LHCN-M2 (cell line): ENCODE measurements around the gene ZNF526. TPM values are rescaled to one million over a fixed set of nuclear protein-coding genes. Genes with fewer than 3 reads are reported as not detected.
A peak's percentile ranks its signal among the peaks of the same experiment; 100 is the strongest.

ENCODE experiments used
- DNase-seq: peaks from one replicate; pipeline ENCODE4 v3.0.0-alpha.2; 2012; ENCODE audit warnings: low read depth
- total RNA-seq: library from RNA; depleted of rRNA; stranded (reverse); fragments of >200 nt; gene quantifications from 2 replicates; pipeline ENCODE4 v1.2.3, GENCODE V29; 2014

The ZNF526 gene
- total RNA-seq, 1 experiment from 2014 or later: 7.2 TPM

DNA sequence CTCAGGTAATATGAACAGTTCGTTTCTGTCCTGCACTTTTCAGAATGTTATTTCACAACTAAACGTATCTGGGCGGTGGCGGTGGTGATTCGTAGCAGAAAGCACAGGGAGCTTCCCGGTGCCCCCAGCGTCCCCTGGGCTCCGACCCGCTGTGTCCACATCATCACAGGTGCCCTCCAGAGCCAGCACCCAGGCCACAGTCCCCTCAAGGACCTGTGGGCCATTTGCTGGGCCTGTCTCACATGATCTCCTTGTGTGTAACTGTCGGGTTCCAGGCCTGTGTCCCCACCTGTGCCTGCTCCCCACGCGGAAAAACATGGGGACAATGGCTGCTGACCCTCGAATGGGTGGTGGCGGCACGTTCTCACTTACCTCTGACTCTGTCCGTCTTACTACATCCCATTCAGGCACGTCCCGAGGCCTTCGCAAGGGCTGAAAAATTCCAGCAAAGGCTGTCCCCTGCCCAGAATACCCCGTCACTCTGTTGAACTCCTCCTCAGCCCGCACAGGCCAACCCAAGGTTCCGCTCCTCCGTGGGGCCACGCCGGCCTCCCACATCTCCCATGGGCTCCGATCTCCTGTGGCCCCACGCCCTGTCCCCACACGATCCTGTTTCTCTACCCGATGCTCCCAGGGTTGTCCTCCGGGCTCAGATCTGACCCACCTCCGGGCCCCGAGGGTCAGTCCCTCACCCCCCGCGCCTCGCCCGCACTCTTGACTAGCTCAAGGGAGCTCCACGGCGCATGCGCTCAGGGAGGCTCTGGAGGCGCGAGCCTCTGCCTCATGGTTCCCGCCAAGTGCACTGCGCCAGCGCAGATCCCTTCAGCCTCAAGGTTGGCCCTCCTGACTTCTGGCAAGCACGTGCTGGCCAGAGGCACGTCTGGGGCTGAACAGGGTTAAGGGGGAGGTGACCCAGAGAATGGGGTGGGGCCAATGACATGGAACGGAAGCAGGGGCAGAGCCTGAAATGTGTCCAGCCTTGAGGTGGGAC lies 23.8 kb upstream of the ZNF526 start:
- no peak for DNase-seq

- DNase-seq: no peak
These were observed 22.7 kb upstream of the ZNF526 start for GRCh38 chr19:42197375-42197817.

DNA sequence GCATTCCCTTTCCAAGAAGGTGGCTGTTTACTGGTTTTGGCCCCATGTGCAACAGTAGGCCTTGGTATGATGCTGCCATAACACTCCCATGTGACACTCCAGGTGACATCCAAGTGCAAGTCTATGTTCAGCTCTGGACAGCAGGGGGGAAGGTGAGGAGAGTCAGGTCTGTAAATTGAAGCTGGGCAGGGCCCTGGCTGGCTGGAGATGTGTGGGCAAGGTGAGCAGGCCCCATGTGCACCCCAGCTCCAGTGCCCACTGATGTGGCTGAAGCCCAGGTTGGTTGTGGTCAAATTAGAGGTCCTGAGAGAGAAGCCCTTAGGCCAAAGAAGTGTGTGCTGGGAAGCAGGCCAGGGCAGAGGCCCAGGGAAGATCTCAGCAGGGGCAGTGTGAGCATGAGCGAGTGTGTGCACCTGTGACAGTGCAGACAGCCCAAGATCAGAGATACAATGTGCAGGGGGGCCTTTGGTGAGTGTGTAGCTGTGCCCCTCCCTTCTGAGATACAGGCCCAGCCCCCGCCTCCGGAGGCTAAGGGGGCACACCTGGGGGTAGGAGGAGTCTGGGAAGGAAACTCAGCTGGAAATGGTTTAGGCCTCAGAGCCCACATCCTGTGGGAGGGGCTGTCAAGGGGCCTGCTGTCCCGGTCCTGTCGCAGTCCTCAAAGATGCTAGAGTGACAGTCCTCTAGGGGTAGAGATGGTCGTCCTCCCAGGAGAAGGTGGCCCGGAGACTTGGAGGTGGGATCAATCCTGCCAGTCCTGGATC lies 21.3 kb upstream of the ZNF526 start:
- DNase-seq: no peak

- DNase-seq: no peak
These were observed 20.5 kb upstream of the ZNF526 start for GRCh38 chr19:42199440-42200115.

- DNase-seq: no peak
These were observed 19.9 kb upstream of the ZNF526 start for GRCh38 chr19:42200116-42200715.

DNA sequence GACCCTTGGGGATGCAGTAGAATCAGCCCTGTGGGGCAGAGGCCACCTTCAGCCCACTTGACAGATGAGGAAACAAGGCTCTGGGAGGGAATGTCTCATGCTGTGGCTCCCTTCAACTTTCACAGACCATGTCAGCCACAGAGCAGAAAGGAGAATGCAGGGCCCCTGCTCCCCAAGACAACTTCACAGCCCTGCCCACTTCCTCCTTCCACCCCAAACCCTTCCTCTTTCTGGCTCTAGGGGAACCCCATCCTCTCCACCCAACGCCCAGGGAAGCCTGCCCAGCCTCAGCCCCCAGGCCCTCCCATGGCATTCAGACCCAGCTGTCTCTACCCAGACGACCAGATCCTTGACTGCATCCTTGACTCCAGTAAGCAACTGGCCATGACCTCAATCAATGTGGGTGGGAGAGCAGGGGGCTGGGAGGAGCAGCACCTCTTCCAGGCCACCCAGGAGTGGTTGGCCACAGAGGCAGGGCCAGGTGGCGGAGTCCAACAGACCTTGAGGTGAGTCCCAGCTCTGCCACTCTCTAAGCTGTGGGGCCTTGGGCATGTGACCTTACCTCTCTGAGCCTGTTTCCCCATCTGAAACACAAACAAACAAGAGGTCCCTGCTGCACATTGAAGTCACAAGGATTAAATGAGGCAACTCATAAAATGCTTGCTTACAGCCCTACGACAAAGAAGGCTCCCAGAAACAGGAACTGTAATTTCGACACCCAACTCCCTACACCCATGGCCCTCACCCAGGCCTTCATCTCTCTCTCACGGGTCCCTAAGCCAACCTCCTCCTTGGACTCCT lies 18.4 kb upstream of the ZNF526 start:
- DNase-seq: no peak

GRCh38 chr19:42202290-42202880 lies 17.7 kb upstream of the ZNF526 start:
- no peak for DNase-seq

- no peak for DNase-seq
These were observed 16.4 kb upstream of the ZNF526 start for GRCh38 chr19:42203700-42204099.

- DNase-seq: no peak
These were observed 15.4 kb upstream of the ZNF526 start for GRCh38 chr19:42204664-42205063.

- no peak for DNase-seq
These were observed 13.0 kb upstream of the ZNF526 start for GRCh38 chr19:42206871-42207755.

DNA sequence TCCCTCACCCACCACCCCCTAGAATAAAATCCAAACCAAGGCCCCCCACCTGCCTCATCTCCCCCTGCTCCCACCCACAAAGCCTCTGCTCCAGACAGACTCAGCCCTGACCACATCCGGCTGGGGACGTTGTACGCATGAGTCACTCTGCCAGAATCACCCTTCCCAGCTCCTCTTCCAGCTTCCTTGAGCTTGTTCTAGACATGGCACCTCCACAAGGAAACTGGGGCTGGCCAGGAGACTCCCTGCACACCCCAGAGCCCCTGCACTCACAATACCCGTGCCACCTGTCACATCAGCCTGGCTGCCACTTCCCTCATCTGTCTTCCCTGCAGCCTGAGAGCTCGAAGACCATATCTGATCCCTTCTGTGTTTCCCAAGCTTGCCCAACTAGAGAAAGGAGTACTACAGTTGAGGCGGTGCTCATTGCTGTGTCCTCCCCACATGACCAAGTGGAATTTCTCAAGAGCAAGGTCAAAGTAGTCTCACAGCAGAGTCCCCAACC lies 12.3 kb upstream of the ZNF526 start:
- peak; percentile 78 for DNase-seq

GRCh38 chr19:42208612-42209011 lies 11.5 kb upstream of the ZNF526 start:
- DNase-seq: no peak

DNA sequence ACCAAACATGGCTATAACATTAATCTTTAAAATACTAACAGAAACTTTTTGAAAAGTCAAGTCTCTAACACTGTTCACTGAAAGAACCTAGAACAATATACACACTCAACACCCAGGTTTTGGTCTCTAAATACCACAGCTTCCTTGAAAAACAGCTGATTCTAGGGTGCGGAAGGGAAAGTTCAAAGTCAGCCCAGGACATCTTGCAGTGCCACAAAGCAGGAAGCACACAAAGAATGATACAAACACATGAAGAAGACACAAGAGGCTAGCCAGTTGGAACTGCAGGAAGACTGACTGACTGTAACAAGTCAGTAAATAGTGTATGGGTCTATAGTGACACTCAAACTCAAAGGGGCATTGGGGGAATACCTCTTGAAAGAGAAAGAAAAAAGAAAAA lies 7.2 kb upstream of the ZNF526 start:
- DNase-seq: no peak

- DNase-seq: no peak
These were observed 5.2 kb upstream of the ZNF526 start for GRCh38 chr19:42214810-42215485.

DNA sequence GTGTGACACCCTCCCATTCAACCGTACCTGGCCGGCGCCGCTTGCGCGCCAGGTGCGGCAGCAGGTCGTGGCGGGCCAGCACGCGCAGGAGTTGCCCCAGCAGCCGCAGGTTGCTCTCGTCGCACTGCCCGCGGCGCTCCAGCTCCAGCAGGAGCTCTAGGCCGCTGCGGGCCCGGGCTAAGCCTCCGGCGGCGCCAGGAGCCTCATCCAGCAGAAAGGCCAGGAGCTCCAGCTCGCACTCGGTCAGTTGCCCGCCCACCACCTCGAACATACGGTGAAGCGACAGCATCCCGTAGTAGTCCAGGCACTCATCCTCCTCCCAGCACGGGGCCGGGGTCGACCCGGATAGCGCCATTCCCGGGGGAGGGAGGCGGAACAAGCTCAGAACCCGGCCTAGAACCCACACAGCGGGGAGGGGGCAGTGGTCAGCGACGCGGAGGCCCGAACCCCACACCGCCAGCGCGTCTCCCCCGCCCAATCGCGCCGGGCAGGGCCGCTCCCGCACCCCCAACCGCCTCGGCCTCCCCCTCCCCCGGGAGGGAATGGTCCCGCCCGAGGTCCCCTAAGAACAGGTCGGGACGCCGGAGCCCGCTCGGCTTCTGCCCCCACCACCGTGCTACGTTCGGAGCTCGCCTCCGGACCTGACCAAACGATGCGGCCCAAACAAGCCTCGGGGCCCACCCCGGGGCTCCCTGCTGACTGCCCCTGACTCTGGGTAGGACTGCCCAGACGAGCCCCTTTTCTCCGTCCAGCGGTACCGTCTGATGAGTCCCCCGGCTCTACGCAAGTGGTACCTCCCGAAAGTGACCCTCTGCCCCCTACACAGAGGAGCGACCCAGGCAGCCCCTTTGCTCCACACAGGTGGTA lies 3.2 kb upstream of the ZNF526 start:
- no peak for DNase-seq

DNA sequence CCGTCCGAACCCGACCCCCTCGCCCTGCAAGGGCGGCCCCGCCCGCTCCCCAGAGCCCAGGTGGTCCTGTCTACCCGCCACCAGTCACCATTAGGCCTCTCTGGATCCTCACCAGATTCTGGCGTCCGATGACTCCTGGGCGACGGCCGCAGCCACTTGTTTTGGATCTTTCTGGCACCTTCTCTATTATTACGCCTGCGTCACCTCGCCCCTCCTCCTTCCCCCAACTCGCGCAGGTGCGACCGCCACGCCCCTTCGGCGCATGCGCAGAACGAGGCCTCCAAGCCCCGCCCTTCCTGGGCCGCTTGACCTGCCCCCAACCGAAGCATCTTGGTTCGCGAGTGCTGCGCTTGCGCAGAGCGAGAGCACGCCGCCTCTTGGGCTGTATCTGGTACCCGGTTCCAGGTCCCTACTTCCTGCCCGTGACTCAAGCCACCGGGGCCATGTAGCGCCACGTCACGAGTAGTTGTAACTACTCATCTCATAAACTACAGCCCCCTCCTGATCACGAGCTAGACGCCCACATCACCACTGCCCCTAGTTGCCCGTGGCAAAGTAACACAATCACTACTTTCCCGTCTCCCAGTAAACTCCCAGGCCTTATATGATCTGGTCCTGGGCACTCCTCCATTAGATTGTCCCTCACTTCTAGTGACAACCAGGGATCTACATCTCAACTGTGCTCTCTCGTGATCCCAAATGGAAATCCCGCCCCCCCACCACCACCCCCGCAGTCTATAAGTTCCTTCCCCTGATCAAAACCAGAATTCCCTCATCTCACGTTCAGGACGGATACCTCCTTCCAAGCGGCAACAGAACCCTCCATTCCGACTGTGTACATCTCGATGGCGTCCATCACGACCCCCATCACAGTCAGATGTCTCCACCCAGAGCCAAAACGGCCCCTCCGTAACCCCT lies 2.3 kb upstream of the ZNF526 start, which contains the start of gene DEDD2:
DEDD2 (minus strand) TSS at position 158 of the 918 bp plus-strand sequence. CDS start 670 bp downstream, outside the sequence.
- peak; percentile 95 for DNase-seq
